ENCODE data around the gene FMO1.

FMO1 gene

DNA sequence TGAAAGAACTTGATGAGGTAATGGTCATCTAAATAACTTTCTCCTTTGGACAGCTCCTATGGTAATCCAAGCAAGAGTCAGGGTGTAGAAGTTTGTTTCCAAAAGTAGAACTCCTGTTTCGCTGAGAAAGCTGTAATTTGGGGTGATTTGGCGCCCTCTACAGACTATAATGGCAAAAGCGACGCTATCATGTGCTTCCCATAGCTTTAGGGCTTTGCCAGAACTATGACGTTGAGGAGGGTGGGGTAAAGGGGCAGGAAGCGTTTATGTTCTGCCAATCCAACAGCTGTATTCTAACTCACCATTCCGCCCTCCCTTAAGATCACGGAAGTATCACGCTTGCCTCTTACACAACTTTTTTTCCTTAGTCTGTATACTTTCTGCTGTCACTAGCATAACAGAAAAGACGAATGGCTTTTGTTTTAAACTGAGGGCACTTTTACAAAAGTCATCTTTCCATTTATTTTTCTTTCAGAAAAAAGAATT is 65.6 kb downstream of the FMO1 start, which contains the start of gene FMO4:
TSS of gene FMO4 (plus strand) at position 349 of the 486 bp plus-strand sequence. CDS start 5,643 bp downstream, outside the sequence.
- DNase-seq = peak; percentile 7 to 92 (median 82)
- intact Hi-C loops (cut with DNase I) = loop anchor here (10.0 kb wide), 1 partner anchor 69 kb away; the partner anchor contains the start of gene FMO1

DNA sequence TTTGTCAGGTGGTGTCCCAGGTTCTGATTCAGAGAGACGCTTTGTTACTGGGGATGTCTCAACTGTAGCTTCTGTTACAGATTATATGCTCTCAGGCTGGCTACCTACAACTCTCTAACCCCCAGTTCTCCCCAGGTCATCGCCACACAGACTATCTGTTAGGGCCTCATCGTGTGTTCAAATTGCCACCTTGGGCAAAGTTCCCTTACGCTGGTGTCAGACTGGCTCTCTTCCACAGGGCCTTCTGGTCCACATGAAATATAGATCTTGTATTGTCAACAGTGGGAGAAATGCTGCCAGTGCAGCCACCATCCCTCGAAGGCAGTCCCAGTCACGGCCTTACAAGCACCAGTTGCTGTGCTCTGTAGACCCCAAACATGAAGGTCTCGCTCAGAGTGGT is 81.0 kb downstream of the FMO1 start:
- intact Hi-C loops (cut with DNase I) = no loop called here

GRCh38 chr1:171334024-171334640 is 85.8 kb downstream of the FMO1 start:
- DNase-seq = no peak
- intact Hi-C loops (cut with DNase I) = no loop called here

More for the DNA sequence above, 81.0 kb downstream of the FMO1 start:
- no peak for DNase-seq
